HG02678 (cell line): ENCODE measurements around the gene PPP1R3F.
"Not testable (repeated sequence)": the region's sequence is repeated elsewhere in the genome, so short reads cannot be mapped to it uniquely, and the experiment has no call there.

ENCODE experiments used
- ATAC-seq: cut with Tn5 transposase; IDR thresholded peaks from one replicate; pipeline ENCODE4 v1.9.1; 2021; ENCODE audit warnings: mild to moderate bottlenecking, moderate library complexity; ENCODE audit not compliant: unreplicated experiment

PPP1R3F gene

DNA sequence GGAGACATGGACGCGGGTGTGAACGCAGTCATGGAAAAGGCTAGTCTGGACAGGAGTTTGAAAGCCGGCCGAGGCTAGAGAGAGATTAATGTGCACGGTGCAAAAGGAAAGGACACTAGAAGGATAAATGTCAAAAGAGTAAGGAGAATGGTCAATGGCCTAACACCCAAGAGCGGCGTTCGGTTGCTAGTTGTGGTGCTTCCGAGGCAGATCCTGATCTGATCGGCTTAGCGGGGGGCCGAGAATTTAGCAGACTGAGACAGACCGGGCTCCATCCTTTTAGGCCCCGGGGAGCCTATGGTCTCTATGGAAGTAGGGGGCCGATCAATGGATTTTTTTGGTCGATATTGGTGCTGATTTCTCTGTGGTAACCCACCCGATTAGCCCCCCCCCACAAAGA lies 40.8 kb downstream of the PPP1R3F start:
- no peak for ATAC-seq

DNA sequence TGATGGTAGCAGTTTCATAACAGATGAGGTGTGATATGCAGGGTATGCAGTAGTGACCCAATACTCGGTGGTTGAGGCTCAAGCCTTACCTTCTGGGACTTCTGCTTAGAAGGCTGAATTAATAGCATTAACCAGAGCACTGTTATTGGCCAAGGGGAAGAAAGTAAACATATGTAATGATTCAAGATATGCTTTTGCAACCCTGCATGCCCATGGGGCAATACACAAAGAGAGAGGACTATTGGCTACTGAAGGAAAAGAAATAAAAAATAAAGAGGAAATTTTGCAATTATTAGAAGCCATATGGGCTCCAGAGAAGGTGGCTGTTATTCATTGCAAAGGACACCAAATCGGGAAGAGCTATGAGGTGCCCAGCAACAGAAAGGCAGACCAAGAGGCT lies 42.6 kb downstream of the PPP1R3F start:
- ATAC-seq: no peak

DNA sequence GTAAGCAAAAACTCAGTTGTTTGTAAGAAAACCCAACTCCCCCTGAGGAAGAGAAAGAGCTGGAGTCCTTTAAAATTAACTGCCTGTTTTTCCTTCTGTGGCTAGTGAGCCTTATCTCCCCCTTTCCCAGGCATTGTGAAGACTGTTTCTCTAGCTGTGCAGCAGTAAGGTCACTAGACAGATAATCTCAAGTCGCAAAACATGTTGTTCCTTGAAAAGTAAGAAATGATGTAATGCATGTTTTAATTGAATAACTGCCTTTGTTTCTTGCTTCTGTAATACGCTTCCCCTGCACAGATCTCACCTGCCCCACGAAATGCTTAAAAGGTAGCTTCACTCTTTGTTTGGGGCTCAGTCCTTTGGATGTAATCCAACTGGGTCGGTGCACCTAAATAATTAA lies 46.5 kb downstream of the PPP1R3F start:
- ATAC-seq: no peak

DNA sequence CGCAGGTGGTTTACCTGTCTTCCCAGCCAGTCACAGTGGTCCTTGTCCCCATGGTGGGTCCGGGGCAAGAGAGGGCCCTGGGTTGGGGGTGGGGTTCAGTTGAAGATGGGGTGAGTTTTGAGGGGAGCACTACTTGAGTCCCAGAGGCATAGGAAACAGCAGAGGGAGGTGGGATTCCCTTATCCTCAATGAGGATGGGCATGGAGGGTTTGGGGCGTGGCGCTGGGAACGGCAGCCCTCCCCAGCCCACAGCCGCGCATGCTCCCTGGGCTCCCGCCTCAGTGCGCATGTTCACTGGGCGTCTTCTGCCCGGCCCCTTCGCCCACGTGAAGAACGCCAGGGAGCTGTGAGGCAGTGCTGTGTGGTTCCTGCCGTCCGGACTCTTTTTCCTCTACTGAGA lies 52.1 kb downstream of the PPP1R3F start, which contains the start of gene GAGE12J:
Gene GAGE12J (plus strand): TSS at position 301 of the 400 bp plus-strand sequence. CDS start 1,157 bp downstream, outside the sequence.
- not testable (repeated sequence) for ATAC-seq

DNA sequence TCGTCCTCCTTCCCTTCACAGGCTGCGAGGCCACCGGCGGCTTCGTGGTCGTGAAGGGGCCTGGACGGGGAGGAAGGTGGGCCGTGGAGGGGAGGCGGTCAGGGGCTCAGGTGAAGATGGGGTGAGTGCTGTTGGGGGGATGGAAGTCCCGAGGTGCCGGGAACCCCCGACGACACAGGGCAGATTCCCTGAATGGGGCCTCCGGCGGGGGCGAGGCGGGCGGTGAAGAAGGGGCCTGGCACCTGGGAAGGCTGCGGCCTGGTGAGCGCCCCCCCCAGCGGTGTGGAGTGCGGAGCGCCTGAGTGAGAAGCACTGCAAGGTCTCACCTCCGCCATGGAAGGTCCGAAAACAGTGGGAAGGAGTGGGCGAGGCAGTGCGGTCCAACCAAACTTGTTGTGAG lies 52.7 kb downstream of the PPP1R3F start:
- not testable (repeated sequence) for ATAC-seq

DNA sequence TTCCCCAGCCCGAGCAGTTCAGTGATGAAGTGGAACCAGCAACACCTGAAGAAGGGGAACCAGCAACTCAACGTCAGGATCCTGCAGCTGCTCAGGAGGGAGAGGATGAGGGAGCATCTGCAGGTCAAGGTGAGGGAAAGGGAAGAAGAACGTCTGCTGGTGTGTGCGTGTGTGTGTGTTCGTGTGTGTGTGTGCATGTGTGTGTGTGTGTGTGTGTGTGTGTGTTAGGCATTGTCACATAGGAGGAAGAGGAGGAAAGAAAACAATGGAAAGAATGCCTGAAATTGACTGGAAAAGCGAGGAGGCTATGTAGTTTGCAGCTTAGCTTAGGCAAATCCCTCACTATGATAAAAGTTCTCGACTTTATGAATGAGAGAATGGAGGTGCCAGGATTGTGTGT lies 54.1 kb downstream of the PPP1R3F start:
- not testable (repeated sequence) for ATAC-seq

DNA sequence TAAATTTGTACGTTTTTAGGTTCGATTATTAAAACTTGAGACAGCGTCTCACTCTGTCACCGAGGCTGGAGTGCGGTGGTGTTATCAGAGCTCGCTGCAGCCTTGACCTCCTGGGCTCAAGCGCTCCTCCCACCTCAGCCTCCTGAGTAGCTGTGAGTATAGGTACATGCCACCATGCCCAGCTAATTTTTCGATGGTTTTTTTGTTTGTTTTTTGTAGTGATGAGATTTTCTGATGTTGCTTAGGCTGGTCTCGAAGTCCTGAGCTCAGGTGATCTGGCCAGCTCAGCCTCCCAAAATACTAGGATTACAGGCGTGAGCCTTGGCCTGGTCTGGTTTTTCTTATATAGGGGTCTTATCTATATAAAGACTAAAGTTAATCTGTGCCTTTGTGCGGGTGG lies 60.8 kb downstream of the PPP1R3F start:
- not testable (repeated sequence) for ATAC-seq

DNA sequence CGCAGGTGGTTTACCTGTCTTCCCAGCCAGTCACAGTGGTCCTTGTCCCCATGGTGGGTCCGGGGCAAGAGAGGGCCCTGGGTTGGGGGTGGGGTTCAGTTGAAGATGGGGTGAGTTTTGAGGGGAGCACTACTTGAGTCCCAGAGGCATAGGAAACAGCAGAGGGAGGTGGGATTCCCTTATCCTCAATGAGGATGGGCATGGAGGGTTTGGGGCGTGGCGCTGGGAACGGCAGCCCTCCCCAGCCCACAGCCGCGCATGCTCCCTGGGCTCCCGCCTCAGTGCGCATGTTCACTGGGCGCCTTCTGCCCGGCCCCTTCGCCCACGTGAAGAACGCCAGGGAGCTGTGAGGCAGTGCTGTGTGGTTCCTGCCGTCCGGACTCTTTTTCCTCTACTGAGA lies 61.7 kb downstream of the PPP1R3F start, which contains the start of gene GAGE13:
Gene GAGE13 (plus strand): TSS at position 301 of the 400 bp plus-strand sequence. CDS start 1,156 bp downstream, outside the sequence.
- not testable (repeated sequence) for ATAC-seq

DNA sequence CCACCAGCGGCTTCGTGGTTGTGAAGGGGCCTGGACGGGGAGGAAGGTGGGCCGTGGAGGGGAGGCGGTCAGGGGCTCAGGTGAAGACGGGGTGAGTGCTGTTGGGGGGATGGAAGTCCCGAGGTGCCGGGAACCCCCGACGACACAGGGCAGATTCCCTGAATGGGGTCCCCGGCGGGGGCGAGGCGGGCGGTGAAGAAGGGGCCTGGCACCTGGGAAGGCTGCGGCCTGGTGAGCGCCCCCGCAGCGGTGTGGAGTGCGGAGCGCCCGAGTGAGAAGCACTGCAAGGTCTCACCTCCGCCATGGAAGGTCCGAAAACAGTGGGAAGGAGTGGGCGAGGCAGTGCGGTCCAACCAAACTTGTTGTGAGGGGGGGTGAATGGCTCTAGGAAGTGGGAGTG lies 62.2 kb downstream of the PPP1R3F start:
- not testable (repeated sequence) for ATAC-seq
